BE2C (cell line): ENCODE measurements around the gene PAX2.

Experiments
- DNase-seq: peaks from one replicate; pipeline ENCODE4 v3.0.0-alpha.2; 2020
- H3K27me3 ChIP-seq: fragments of 250-450 bp; sonication (Bioruptor Pico); 2 replicates; pipeline ENCODE4 v1.5.1; 2020; ENCODE audit warnings: mild to moderate bottlenecking
- H3K36me3 ChIP-seq: fragments of 250-450 bp; sonication (Bioruptor Pico); 2 replicates; pipeline ENCODE4 v1.5.1; 2020; ENCODE audit warnings: mild to moderate bottlenecking
- H3K4me1 ChIP-seq: fragments of 250-450 bp; sonication (Bioruptor Pico); 2 replicates; pipeline ENCODE4 v1.5.1; 2020
- H3K4me3 ChIP-seq: 2 replicates; pipeline ENCODE4 v1.5.1; 2011; ENCODE audit warnings: low read depth, low read length
- H3K9me3 ChIP-seq: fragments of 250-450 bp; sonication (Bioruptor Pico); 2 replicates; pipeline ENCODE4 v1.5.1; 2020
- TF ChIP-seq, protein P1 (sequence below): IDR thresholded peaks from 2 replicates; pipeline ENCODE4 v1.5.1; 2012; ENCODE audit warnings: mild to moderate bottlenecking, low read depth, low read length

Gene PAX2

DNA sequence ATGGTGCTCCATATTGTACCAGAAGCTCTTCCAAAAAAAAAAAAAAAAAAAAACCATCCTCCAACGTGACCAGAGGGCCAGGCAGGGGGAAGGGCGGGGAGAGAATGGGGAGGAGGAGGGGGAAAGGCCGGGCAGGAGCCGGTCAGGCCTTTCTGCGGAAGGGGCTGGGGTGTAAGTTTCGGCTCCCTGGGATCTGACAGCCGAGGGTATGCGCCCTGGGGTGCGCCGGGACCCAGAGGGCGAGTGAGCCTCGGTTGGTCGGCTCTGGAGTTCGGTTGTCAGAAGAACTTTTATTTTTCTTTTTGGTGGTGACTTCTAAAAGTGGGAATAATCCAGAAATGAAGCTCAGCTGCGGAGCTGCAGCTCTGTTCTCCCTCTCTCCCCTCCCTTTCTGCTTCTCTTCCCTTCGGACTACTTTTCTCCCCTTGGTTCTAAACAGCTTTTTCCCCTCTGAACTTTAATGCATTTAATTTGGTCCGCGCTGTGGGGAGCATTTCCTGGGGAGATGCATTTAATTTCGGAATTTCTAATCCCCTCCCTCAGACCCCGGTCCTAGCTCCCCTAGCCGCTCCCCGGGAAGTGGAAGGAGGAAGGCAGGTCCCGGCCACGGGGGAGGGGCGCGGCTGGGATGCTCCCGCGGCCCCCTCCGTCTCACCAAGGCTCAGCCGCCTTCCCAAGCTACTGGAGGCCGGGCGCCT lies 3.9 kb upstream of the PAX2 start:
- Histone ChIP-seq H3K36me3 (no peaks in the 10 kb centered on the region), H3K4me3 (no peak overlapping the region), H3K4me1 (no peaks in the 10 kb centered on the region), H3K27me3 (peaks cover 95% of the 10 kb centered on the region), H3K9me3 (no peaks in the 10 kb centered on the region)
- no peak for DNase-seq
- TF ChIP-seq, protein P1, sequence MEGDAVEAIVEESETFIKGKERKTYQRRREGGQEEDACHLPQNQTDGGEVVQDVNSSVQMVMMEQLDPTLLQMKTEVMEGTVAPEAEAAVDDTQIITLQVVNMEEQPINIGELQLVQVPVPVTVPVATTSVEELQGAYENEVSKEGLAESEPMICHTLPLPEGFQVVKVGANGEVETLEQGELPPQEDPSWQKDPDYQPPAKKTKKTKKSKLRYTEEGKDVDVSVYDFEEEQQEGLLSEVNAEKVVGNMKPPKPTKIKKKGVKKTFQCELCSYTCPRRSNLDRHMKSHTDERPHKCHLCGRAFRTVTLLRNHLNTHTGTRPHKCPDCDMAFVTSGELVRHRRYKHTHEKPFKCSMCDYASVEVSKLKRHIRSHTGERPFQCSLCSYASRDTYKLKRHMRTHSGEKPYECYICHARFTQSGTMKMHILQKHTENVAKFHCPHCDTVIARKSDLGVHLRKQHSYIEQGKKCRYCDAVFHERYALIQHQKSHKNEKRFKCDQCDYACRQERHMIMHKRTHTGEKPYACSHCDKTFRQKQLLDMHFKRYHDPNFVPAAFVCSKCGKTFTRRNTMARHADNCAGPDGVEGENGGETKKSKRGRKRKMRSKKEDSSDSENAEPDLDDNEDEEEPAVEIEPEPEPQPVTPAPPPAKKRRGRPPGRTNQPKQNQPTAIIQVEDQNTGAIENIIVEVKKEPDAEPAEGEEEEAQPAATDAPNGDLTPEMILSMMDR = no peak

DNA sequence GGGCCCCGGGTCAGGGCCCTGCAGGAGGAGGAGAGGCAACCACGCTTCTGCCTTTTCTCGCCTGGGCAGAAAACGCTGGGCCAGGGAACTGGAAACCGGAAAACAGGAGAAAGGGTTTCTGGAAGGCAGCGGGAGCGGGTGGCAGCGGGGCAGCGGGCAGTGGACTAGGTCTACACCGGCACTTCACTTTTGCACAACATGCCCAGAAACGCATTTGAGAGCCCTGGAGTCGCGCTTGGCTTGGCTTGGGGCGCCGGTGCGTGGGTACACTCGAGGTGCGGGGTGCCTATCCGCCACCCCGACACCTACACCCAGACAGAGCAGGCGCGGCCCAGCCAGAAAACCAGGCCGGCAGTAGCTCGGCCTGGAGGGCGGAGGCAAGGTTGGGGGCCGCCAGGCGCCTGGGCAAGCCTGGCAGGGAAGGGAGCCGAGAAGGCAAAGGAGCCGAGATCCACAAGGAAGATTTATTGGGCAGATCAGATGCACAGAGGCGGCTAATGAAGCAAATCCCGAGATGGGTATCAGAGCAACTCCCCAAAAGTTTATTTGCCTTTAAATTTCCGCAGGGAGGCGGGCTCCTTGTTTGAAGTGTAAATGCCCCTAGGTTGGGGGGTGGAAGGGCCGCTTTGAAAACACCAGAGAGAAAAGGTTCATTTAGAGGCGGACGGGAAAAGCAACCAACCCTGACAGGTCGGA lies 3.2 kb upstream of the PAX2 start:
- DNase-seq = no peak
- Histone ChIP-seq H3K9me3 (no peaks in the 10 kb centered on the region), H3K36me3 (no peaks in the 10 kb centered on the region), H3K4me3 (no peak overlapping the region), H3K27me3 (peaks cover 95% of the 10 kb centered on the region), H3K4me1 (no peaks in the 10 kb centered on the region)
- TF ChIP-seq, protein P1 = no peak

DNA sequence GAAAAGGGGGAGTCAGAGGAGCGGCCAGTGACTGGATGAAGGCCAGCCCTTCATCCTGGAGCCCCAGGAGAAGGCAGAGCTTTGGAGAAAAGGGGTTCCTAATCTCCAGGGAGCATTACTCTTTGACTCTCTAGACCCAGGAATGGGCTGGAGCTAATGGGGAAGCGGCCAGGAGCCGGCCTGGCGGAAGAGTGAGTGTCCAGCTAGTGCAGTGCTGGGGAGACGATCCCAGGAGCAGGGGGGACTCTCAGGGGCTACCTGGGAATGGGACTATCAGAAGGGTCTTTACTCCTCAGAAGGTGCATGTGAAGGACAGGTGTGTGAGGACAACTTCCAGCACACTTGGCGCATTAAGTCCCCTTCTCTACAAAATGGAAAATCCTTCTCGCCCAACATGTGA lies 2.4 kb upstream of the PAX2 start:
- TF ChIP-seq, protein P1 = no peak
- Histone ChIP-seq H3K36me3 (no peaks in the 10 kb centered on the region), H3K9me3 (no peaks in the 10 kb centered on the region), H3K27me3 (peaks cover 95% of the 10 kb centered on the region), H3K4me1 (no peaks in the 10 kb centered on the region), H3K4me3 (no peak overlapping the region)
- no peak for DNase-seq

DNA sequence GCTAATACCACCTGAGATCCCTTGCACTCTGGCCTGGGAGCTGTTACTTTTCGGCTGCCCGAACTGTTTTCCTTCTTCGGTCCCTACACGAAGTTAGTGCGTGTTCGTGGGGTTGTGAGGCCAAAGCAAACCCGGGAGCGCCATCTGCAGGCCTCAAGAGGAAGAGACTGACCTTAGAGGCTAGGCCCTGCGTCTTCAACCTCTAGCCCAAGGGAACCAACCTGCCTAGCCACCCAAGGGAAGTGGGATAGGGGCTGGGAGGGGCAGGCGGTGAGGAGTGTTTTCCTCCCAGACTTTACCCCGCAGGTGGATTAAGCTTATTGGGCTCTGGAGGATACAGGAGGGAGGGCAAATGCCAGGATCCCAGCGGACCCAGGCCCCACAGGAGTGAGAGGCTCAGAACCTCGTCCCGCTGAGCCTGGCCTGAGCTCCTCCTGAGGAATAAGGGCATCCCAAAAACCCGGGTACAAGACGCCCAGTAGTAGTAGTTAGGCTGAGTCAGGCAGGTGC lies 1.7 kb upstream of the PAX2 start:
- TF ChIP-seq, protein P1 = peak; percentile 91
- Histone ChIP-seq H3K27me3 (peaks cover 95% of the 10 kb centered on the region), H3K36me3 (no peaks in the 10 kb centered on the region), H3K4me3 (no peak overlapping the region), H3K4me1 (no peaks in the 10 kb centered on the region), H3K9me3 (no peaks in the 10 kb centered on the region)
- peak; percentile 55 for DNase-seq

DNA sequence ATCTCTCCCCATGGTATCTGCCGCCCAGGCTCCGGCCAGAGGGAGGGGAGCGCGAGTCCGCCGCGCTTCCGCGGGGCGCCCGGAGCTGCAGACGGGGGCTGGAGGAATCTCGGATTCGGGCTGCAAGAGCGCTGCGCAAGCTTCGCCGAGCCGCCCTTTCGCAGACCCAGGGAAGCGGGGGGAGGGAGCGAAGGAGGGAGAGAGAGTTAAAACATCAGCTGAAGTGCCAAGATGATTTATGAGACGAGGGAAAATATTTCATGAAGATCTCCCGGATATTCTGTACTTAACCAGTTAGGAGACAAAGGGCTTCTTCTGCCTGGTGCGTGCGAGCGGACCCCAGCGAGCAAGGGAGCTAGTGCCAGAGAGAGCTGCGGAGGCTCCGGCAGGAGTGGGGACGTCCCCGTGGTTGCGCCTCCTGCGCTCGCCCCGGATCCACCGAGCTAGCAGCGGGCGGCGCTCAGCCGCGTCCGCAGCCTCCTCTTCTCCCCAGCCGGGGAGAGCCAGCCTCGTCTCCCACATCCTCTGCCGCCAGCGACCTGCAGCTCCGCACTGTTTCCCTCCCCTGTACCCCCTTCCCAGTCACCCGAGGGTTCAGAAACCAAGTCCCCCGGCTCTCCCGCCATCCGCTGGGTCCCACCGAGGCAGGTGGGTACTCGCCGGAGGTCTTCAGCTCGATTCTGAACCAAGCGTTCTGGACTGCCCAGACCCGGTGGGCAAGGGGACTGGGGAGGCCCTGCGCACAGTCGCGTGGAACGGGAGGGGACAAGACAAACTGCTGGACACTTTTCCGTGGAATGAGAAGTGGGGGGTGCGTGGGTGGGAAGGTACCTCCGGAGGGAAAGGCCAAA lies 1.0 kb upstream of the PAX2 start:
- H3K4me1 ChIP-seq = no peaks in the 10 kb centered on the region
- peaks cover 95% of the 10 kb centered on the region for H3K27me3 ChIP-seq
- H3K4me3 ChIP-seq = no peak overlapping the region
- H3K36me3 ChIP-seq = no peaks in the 10 kb centered on the region
- TF ChIP-seq, protein P1 = no peak
- no peaks in the 10 kb centered on the region for H3K9me3 ChIP-seq
- DNase-seq = no peak
